Right hindlimb (tissue), 1 donor: ENCODE measurements around the gene RBMX2.
"Not testable (repeated sequence)": the region's sequence is repeated elsewhere in the genome, so short reads cannot be mapped to it uniquely, and the experiment has no call there.

Experiments used
- DNase-seq: peaks from one replicate; pipeline ENCODE4 v3.0.0-alpha.2; 2018

The RBMX2 gene, protein sequence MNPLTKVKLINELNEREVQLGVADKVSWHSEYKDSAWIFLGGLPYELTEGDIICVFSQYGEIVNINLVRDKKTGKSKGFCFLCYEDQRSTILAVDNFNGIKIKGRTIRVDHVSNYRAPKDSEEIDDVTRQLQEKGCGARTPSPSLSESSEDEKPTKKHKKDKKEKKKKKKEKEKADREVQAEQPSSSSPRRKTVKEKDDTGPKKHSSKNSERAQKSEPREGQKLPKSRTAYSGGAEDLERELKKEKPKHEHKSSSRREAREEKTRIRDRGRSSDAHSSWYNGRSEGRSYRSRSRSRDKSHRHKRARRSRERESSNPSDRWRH

DNA sequence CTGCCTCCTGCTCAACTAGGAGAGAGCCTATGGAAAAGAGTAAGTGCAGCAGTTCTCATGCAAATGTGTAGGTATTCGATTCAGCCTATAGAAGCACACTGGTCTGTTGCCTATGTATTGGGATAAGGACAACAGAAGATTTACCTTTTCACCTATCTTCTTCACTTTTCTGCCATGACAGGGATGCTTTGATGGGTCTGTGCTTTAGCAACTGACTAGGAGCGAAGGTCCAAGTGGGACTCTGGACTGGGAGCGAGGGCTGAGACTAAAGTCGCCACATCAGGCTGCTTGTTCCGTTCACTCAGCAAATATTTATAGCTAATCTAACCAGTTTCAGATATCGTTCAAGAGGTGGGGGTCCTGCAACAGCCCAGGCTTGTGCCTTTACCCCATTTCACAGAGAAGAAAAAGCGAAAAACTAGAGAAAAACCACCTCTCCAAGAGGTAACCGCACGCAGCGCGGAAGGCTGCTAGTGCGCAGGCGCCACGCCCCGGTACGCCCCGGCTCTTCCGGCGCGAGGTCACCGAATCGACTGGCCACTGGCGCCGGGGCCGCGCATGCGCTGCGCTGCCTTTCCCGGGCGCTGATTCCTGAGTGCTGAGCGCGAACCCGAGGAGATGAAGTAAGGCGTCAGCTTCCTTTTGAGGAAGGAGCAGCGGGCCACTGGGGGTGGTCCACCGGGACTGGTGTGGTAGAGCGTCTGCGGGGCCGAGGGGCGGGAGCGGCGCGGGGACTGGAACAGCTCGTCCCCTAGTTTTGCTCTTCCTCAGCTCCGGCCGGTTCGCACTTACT lies at the start of gene RBMX2:
Gene RBMX2, plus strand, starts transcription at position 573 of the 793 bp plus-strand sequence. Its CDS starts 46 bp downstream, at position 619.
- peak; percentile 83 for DNase-seq

DNA sequence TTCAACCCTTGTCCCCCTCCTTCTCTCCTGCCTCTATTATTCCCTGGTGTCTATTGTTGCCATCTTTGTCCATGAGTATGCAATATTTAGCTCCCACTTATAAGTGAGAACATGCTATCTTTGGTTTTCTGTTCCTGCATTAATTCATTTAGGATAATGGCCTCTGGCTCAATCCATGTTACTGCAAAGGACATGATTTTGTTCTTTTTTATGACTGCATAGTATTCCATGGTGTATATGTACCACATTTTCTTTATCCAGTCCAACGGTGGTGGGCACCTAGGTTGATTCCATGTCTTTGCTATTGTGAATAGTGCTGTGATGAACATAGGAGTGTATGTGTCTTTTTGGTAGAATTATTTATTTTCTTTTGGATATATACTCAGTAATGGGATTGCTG lies 49.7 kb upstream of the RBMX2 start:
- not testable (repeated sequence) for DNase-seq

DNA sequence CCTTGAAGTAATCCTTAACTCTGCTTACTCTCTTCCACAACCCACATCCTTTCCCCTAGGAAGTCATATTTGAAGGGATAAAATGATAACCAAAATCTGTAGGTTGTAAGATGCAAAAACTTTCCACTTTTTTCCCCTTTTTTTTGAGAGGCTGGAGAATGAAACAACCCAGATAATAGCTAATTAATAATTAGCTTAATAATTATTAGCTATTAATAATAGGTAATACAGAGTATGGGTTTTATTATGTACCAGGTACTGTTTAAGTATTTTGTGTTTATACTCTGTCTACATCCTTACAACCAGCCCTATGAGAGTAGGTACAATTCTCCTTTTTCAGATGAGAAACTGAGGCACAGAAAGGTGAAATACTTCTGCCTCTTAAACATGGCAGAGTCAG lies 25.7 kb upstream of the RBMX2 start:
- no peak for DNase-seq

DNA sequence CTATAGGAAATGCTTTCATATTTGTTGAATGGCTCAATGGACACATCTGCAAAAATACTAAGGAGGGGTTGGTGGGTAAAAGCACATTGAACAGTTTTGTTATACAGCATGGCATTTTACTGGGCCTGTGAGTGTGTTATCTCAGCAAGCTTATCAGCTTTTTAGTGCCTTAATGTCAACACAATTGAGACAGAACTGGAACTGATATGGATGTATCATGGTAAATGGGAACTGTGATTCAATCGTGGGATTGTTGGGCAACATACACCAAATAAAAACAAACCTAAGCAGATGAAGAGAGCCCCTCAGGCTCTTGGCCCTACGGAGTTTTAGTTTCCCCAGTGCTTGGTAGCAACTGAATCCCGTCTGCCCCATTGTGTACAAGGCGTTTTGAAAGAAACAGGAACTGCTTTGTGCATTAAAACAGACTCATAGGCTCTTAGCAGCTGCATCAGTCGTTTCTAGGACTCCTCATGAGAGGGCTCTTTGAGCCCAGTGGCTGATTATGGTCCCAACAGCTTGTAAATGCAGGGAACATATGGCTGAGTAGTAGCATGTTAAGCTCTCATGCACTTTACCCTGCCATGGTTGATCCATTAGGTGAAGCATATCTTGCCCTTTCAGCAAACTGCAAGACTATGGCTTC lies 23.6 kb upstream of the RBMX2 start:
- no peak for DNase-seq

DNA sequence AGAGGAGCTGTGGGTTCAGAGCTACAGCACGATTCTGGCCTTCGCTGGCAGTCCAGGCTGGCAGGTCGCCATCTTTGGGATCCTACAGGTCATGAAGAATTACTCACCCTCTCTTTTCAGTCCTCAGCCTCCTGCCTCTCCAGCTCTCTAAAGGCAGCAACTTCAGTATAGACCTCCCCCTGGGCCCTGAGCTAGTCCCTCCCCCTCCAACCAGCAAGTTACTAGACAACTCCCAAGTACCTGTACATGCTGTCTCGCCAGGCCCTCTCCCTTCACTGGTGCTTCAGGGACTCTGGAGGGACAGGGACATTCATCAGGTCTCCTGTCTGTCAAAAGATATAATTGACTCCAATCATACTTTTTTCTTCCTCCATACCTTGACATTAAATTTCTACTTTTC lies 16.3 kb upstream of the RBMX2 start, which contains the start of gene GPR119:
Gene GPR119, minus strand, starts transcription at position 155 of the 400 bp plus-strand sequence. CDS start 227 bp downstream, outside the sequence.
- no peak for DNase-seq

DNA sequence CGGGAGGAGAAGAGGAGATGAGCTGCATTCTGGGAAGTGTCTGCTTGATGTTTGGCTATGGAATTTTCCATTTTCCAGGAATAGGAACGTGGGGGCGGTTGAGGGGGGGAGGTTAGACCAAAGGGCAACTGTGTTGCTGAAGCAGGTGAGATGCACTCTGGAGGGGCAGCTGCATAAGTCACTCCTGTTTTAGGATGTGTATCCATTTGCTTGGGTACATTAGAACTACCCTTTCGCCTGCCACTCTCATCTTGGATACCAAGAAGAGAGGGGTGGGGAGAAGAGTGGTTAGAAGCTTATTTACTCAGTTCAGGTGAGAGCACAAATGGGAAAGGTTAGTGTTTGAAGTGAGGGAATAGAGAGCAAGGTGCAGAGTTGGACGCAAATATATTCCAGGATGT lies 15.4 kb upstream of the RBMX2 start:
- DNase-seq, result no peak

DNA sequence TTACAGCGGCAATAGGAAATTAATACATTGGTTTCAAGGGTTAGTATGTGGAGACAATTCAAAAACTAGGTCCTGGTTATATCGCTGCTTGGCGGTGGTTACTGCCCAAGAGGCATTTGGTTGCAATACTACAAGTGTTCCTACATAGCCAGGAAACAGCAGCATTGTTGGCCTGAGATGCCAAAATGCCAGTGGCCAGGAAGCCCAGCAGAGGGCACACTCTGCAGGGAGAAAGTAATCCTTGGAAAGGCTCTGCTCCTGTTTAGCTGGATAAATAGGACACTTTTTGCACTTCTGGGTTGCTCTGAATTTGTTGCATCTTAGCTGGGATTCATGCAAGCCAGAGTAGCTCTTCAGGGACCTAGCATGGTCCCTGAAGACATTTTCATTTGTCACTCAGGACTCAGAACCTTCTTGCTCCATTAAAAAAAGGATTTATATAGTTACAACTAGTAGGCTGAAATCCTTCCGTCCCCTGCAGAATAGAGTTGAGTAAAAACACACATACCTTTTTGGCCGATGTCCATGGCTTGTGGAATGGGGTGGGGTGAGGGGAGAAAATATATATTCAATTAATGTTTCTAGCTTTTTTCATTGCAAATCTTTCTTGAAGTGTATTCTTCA lies 8.2 kb upstream of the RBMX2 start:
- DNase-seq, result peak; percentile 38

DNA sequence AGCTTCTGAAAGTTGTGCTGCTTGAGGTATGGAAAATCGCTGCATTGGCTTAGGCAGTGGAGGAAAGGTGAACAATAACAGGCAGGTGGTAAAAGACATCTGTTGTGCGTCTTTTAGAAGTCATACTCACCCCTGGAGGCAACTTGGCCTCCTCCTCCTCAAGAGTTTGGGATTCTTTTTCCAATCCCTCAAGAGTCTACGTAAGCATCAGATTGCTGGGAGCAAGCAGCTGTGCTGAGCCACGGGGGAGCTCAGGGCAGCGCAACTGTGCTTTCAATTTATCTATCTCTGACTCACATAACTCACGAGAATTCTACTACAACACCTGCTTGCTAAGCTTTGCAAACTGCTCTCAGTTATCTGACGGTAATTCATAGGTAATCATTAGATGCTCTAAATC lies 6.4 kb upstream of the RBMX2 start:
- DNase-seq, result no peak

DNA sequence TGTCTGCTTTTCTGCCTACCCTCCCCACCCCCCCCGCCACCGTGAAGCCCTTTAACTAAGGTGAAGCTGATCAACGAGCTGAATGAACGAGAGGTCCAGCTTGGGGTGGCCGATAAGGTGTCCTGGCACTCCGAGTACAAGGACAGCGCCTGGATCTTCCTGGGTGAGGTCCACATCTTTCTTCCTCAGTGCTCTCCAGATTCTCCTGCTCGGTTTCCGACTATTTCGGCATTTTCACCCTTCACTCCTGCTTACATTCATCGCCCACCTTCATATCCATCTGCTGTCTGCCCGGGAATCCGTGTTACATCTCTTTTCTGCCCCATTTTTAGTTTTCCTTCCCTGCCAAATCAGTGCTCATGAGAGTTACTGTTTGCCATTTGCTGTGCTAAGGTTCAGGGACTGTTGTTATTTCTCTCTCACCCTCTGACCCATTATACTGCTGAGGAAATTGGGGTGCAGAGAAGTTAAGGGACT lies 459 bp downstream of the RBMX2 start:
- DNase-seq, result no peak

DNA sequence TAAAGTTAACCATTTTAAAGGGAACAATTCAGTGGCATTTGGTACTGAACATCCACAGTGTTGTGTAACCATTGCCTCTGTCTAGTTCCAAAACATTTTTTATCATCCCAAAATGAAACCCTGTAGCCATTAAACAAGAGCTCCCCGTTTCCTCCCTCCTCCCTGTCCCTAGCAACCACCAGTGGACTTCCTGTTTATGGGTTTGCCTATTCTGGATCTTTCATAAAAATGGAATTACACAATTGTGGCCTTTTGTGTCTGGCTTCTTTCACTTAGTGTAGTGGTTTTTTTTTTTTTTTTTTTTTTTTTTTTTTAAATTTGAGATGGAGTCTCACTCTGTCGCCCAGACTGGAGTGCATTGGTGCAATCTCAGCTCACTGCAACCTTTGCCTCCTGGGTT lies 11.6 kb downstream of the RBMX2 start:
- DNase-seq, result no peak

DNA sequence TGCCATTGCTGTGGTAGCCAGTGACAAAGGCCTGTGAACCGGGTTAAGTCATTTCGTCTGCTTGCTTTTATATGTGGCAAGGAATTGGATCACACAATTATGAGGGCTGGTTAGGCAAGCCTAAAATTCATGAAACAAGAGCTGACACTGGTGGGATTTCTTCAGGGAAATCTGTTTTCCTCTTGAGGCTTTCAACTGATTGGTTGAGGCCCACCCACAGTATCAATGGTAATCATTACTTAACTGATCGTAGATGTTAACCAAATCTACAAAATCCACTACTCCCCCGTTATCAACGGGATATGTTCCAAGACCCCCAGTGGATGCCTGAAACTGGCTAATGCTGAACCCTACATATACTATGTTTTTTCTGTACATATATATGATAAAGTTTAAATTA lies 13.0 kb downstream of the RBMX2 start:
- DNase-seq, result no peak

DNA sequence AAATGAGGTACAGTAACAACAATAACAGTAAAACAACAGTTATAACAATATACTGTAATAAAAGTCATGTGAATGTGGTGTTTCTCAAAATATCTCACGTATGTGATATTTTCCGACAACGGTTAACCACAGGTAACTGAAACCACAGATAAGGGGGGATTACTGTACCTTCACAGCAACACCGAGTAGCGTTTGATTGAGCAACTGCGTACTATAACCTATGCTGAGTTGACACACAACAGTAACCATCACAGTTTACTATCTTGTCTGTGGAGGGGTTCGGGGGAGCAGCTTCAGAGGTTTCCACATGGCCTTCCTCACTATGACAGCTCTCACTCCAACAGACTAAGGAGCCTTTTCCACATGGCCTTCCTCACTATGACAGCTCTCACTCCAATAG lies 13.4 kb downstream of the RBMX2 start:
- no peak for DNase-seq

DNA sequence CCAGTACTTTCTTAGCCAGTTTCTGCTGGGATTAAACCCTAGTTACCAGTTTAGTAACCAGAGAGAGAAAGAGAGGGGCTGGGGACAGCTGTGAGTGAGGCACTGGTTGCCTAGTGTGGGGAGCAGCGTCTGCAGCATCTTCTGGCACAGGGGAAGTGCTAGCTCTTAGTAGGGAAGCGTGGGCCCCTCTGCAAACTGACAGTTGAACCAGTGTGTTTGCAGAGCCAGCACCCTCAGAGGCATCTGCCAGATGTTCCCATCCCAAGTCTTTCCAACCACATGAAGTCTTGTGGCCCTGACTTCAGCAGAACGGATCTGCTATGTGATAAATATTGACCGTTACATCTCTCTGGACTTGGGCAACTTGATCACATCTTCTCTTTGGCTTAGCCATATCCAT lies 15.0 kb downstream of the RBMX2 start:
- DNase-seq, result no peak

DNA sequence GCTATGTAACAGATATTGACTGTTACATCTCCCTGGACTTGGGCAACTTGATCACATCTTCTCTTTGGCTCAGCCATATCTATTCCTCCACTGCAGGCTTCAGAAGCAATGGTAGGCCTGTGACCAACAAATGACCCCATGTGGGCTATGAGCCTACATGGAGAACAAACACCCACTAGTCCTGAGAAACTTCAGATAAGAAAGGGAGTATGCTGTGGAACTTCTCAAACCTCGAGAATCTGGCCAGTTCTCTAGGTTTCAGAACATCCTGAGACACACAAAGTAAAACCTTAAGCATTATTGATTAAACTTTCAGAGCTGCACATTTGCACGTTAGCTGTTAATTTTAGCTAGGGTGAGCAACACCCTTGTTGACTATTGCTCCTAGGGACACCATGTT lies 16.3 kb downstream of the RBMX2 start:
- no peak for DNase-seq

DNA sequence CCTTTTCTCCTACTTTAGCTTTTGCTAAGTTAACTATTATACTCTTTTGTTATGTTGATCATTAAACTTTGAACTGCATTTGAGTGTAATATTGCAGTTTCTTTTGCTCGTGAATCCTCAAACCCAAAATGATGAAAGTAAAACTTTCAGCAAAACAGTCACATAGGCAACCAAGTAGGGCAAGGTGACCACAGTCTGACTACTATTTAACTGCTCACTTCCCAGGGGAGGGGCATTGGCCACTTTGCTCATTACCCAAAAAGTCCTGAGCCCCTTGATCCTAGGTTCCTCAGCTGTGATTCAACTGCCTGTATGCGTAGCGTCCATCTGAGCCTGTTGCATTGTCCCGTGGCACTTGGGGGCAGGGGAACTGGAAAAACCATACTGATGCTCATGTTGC lies 17.0 kb downstream of the RBMX2 start:
- no peak for DNase-seq

DNA sequence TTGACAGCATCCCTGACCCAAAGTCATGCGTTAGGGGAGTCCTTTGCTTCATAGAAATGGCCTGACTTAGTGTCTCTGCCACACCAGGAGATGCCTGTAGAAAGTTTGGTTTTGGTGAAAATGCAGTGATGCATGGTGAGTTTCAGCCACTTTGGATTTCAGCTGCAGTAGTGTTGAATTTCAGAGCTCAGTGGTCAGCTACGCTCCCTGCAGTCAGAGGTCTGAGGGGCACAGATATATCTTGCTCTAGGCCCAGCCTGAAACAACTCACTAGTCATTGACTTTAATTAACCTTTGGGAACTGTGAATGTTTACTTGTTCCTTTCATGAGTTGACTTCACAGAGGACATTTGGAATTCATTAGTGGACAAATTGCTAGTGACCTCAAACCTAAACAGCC lies 17.5 kb downstream of the RBMX2 start:
- no peak for DNase-seq

DNA sequence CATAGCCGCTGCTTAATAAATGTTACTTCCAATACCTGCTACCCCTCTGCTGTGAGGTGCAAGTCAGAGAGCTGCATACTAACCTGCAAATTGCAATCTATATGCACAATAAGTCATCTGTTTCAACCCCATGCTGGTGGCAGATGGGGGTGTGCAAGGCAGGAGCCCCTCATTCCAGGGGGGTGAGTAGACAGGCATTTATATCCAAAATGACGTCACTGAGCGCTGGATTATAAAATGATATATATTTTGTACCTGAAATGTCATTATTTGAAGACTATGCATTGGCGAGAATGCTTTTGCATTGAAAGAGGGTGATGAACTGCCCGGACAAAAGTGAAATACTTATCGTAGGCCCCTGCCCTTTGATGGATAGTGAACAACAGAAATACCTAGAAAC lies 24.7 kb downstream of the RBMX2 start:
- no peak for DNase-seq

DNA sequence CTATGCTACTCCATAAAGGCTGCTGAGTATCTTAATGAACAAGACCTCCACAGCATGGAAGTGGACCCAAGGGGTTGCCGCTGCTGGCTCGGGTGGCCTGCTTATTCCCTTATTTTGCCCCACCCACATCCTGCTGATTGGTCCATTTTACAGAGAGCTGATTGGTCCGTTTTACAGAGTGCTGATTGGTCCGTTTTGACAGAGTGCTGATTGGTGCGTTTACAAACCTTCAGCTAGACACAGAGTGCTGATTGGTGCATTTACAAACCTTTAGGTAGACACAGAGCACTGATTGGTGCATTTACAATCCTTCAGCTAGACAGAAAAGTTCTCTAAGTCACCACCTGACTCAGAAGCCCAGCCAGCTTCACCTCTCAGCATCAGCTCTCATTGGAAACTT lies 27.4 kb downstream of the RBMX2 start:
- DNase-seq, result not testable (repeated sequence)

DNA sequence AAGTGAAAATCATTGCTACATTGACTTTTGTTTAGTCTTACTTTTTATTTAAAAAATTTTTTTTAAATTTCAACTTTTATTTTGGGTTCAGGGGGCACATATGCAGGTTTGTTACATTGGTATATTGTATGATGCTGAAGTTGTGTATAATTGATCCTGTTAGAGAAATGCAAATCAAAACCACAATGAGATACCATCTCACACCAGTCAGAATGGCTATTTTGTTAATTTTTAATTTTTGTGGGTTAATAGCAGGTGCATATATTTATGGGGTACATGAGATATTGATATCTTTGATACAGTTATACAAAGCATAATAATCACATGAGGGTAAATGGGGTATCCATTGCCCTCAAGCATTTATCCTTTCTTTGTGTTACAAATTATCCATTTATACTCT lies 34.1 kb downstream of the RBMX2 start:
- no peak for DNase-seq

DNA sequence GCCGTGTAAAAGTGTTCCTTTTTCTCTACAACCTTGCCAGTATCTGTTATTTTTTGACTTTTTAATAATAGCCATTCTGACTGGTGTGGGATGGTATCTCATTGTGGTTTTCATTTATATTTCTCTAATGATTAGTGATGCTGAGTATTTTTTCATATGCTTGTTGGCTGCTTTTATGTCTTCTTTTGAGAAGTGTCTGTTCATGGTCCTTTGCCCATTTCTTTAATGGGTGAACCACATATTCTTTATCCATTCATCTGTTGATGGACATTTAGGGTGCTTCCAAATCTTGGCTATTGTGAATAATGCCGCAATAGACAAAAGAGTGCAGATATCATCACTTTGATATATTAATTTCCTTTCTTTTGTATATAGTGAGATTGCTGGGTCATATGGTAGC lies 36.2 kb downstream of the RBMX2 start:
- not testable (repeated sequence) for DNase-seq

DNA sequence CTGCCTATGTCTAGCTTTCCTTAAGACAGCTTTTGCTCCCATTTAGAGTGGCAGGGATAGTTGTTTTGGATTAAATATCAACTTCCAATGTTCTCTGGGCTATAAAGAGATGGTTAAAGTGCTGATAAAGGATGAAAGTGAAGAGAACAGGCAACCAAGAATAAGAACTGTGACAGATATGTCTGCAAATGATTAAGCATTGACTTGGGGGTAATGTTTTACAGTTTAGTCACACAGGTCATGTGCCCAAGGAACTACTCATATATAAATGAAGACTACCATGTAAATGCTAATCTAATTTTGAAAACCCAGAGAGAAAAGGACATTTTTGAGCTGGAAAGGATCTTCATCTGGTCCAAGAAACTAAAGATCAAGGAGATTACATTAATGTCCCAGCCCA lies 42.1 kb downstream of the RBMX2 start:
- no peak for DNase-seq

DNA sequence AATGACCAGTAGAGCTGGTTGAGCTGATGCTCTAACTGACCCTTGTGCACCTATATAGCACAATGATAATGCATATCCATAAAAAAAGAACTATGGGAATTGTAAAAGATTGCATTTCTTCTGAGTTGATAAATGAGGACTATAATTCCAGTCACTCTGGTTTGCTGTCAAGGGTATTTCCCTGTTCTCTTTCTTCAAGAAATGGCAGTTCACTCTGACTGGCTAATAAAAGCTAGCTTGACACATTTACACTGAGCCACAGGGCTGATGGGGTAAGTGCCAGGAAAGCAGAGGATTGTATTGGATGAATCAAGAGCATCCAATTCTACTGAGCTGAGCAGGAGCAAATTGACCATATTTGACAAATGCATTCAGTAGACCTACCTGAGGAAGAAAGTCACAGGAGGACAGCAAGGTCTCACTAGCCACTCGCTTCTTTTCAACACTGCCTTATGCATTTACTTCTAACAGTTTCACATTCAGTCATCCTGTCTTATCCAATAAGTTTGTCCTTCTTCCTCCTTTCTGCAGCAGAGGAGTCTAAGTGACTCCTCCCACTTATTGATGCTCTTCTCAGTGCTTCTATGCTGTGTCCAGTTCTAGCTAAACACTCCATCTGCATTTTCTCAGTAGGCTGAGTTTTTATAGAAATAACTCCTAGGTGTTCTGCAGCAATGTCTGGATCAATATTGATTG lies 43.0 kb downstream of the RBMX2 start:
- DNase-seq, result no peak

DNA sequence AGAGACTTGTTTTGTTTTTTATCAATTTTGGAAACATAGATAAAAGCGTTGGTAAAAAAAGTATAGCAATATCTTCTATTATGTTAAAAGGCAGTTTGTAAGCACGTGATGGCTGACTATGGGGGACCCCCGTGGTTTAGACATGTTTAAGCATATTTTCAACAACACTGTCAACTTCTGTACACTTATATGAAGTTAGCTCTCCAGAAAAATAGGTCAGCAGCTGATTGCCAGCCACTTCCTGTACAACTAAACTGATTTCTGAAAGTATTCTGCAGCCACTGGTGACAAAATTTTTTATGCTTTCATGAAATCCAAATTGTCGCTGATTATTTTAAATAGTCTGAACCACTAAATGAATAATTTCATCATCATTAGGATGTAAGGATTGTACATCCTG lies 45.2 kb downstream of the RBMX2 start:
- DNase-seq, result no peak
